ENCODE measurements around the gene FIG4.
A peak's percentile ranks its signal among the peaks of the same experiment; 100 is the strongest.

The FIG4 gene

DNA sequence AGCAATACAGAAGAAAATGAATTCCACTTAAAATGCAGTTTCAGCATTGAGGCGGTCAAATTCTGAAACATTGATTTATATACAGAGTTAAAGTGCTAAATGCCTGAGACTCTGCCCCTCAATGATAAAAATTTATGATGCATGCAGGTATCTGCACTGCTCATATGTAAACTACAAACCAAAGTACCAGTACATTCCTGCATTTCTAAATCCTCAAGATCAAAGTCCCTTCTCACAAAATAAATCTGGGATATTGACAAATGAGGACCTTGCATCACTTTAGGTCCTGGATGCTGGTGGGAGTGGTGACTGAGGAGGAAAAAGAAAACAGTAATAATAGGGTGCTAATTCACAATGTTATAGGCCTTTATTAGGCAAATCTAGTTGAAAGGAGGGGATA, 101.9 kb downstream of the FIG4 start:
- TF ChIP-seq, protein P1, sequence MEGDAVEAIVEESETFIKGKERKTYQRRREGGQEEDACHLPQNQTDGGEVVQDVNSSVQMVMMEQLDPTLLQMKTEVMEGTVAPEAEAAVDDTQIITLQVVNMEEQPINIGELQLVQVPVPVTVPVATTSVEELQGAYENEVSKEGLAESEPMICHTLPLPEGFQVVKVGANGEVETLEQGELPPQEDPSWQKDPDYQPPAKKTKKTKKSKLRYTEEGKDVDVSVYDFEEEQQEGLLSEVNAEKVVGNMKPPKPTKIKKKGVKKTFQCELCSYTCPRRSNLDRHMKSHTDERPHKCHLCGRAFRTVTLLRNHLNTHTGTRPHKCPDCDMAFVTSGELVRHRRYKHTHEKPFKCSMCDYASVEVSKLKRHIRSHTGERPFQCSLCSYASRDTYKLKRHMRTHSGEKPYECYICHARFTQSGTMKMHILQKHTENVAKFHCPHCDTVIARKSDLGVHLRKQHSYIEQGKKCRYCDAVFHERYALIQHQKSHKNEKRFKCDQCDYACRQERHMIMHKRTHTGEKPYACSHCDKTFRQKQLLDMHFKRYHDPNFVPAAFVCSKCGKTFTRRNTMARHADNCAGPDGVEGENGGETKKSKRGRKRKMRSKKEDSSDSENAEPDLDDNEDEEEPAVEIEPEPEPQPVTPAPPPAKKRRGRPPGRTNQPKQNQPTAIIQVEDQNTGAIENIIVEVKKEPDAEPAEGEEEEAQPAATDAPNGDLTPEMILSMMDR (IDR thresholded peaks at IDR 0.05; ENCODE audit: insufficient read depth, low read depth, low read length, missing control alignments), result no peak
- no peak for DNase-seq (ENCODE audit: low read depth)
- H3K4me3 ChIP-seq (ENCODE audit: low read depth, low read length), result no peak overlapping the region

DNA sequence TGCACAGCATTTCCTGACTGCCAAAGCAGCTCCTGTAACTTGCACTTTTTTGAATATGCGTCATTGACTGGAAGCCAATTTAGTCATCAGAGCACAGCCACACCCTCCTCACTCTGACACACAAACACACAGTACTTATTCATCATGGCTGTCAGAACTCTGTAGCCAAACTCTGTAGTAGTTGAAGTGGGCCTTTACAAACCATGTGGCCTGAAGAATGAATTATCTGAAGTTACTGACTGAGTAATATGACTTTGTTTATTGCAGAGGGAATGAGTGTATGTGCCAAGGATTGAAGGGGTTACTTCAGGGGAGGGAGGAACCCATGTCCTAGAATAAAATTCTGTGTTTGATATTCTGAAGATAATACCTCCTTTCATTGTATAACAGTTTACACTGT, 102.7 kb downstream of the FIG4 start:
- no peak overlapping the region for H3K4me3 ChIP-seq (ENCODE audit: low read depth, low read length)
- DNase-seq (ENCODE audit: low read depth), result no peak
- TF ChIP-seq, protein P1 (IDR thresholded peaks at IDR 0.05; ENCODE audit: insufficient read depth, low read depth, low read length, missing control alignments), result no peak

DNA sequence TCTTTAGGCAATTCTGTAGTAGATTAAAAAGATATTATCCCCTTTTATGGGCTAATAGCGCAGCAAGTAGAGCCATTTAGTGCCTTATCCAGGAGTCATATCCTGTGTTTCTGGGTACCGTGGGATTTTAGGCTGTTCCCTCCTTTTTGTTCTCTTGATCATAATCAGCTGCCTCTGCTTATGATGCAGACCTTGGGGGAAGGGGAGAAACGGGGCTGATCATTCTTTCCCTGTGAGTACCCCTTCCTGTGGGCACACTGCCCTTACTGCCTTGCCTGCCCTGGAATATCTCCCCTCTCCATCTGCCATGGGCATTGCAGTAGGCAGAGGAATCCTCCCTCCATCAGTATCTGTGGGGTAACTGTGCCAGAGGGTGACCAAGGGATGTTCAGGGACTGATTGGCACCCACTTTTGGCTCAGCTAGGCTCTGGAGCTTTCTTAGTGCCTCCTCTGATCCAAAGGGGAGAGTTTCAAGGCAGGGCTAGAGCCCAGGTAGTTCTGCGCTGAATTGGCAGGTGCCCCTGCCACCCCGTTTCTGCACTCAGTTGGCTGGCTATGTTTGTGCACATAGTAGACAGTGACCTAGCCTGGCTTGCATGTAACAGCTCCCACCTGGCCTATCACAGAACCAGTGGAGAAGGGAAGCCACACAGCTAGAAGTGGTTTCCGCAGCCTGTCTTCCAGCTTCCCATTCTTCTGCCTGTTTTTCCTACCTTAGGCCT, 103.3 kb downstream of the FIG4 start:
- peak; percentile 2 for DNase-seq (ENCODE audit: low read depth)
- TF ChIP-seq, protein P1 (IDR thresholded peaks at IDR 0.05; ENCODE audit: insufficient read depth, low read depth, low read length, missing control alignments), result no peak
- no peak overlapping the region for H3K4me3 ChIP-seq (ENCODE audit: low read depth, low read length)

DNA sequence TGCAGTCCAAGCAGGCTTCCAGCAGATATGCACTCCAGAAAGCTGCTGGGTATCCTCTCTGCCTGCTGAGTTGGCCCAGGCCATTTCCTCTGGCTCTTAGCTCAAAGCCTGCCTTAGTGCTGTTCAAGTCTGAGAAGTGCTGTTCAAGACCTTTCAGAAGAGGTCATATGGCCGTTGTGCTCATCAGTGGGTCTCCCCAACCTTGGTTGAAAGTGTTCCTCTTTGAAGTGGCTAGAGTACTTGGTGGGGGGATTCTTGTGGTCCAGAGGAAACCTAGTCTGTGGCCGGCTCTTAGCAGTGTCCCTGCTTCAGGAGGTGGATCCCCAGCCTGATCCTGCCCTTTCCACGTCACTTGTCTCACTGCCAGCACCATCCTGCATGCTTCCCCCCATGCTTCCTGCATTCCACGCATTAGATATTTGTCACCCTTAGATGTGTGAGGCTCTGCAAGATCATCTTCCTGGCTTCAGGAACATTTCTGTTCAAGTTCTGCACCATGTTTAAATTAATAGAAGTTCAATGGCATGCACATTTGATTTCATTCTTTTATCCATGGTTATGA, 105.0 kb downstream of the FIG4 start:
- peak; percentile 45 for DNase-seq (ENCODE audit: low read depth)
- TF ChIP-seq, protein P1 (IDR thresholded peaks at IDR 0.05; ENCODE audit: insufficient read depth, low read depth, low read length, missing control alignments), result no peak
- H3K4me3 ChIP-seq (ENCODE audit: low read depth, low read length), result no peak overlapping the region

DNA sequence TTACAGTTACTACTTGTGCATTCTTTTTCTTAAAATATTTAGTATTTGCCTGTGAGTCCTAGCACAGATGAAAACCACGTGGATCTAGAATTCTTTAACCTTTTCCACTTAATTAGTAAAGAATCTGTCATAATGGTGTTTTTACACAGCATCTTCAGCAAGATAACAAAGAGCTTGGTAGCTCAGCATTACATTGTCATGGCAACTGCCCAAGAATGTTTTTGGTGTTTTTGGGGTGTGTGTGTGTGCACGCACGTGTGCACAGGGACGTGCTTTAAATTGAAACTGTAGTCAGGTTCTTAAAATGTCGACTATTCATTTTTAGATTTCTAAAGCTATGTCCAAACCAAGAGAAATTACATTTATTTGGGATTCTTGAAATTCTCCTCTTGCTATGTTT, 108.0 kb downstream of the FIG4 start:
- TF ChIP-seq, protein P1 (IDR thresholded peaks at IDR 0.05; ENCODE audit: insufficient read depth, low read depth, low read length, missing control alignments), result no peak
- no peak for DNase-seq (ENCODE audit: low read depth)

GRCh38 chr6:109799664-109800063, 108.6 kb downstream of the FIG4 start:
- no peak overlapping the region for H3K4me3 ChIP-seq (ENCODE audit: low read depth, low read length)
- peak; percentile 21 for DNase-seq (ENCODE audit: low read depth)
- TF ChIP-seq, protein P1 (IDR thresholded peaks at IDR 0.05; ENCODE audit: insufficient read depth, low read depth, low read length, missing control alignments), result no peak

More for the DNA sequence above, 108.0 kb downstream of the FIG4 start:
- H3K4me3 ChIP-seq (ENCODE audit: low read depth, low read length), result no peak overlapping the region

Data from GM12865 (cell line).